ENCODE measurements around the gene ZNF653.
"Not testable (repeated sequence)": the region's sequence is repeated elsewhere in the genome, so short reads cannot be mapped to it uniquely, and the experiment has no call there.

ZNF653 gene

DNA sequence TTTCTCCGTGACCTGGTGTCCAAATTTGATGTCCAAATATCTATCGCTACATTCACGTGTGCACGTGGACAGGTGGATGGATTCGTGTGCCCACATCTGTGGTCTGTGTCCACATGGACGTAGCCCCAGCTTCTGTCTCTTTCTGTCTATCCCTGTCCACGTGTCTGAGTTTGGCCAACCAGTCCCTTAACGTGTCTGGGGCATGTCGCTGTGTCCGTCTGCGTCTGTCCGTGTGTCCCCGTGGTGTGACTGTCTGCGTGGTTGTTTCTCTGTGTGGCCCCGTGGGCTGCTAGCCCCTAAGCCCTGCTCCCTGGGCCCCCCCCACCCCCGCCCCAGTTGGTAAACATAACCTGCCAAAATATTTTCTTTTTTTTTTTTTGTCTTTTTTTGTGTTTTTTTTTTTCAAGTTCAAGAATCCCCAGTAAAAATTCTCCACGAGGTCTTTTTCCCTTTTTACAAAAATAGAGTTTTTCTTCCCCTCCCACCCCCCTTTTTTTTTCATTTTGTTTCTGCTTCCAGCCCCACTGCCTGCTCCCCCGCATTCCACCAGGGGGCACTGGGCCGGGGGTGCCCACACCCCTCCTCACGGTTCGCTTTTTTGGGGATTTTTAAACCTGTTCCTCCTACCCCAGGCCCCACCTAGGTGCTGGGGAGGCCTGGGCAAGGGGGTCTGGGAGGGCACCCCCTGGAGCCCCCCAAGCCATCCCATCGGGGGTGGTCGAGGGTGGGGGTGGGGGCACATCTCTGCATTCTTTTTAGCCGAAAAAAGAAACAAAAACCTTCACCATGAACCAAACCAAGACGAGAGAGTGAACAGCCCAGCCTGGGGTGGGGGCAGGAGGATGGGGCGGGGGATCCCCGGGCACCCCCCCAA is 51.9 kb downstream of the ZNF653 start:
- no peak for DNase-seq

DNA sequence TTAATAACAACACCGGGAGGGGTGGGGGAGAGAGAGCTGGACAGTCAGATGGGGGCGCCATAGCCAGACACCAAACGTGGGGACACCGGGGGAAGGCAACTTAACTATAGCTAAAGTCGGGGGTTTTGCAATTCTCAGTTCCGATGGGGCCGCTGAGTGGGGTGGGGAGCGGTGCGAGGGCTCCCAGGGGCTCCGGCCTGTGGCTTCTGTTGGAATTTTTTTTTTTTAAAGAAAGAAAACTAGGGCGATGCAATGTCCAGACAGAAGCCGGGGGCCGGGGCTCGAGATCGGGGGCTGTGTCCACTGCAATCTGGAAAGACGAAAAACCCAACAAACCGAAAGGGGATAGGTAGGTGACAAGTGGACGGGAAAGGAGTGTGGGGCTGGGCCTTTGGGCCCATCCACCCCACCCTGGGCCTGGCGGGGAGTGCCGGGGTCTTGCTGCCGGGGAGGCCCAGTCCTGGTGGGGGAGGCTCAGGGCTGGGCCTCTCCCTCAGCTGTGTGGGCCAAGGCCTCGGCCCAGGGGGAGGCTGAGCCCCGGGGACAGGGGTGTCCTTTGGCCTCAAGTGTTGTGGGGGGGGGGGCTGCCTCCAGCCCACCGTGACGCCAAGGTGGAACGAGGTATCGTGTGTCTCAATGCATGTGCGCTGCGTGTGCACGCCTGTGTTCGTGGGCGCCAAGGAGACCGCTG is 52.9 kb downstream of the ZNF653 start:
- DNase-seq, result no peak

DNA sequence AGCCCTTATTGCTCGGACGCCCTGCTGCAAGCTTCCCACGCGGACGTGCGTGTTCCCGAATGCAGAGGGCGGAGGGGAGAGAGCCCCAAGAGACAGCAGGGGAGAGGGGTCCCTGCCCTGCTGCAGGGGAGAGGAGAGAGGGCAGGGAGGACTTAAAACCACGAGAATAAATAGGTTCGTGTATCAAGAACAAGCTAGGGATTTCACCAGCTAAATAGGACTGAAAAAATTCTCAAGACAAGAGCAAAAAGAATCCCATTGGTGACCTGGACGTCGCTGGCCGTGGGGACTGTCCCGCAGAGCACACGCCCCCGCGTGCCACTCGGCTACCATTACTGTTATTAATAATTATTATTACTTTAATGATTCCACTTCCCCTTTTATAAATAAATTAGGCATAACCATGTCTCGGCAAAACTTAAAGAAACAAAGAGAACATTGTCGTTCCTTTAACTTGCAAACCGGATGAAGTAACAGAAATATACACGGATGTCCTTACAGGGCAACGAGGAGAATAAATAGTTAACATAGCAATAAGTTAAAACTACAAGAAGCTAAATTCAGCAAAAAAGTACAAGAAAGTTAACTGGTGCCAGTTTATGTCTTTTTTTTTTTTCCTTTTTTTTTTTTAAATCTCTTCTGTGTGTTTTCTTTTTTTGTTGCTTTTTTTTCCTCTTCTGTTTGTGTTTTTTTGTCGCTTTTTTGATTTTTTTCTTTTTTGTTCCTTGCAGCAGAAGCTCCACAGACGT is 53.6 kb downstream of the ZNF653 start:
- no peak for DNase-seq

DNA sequence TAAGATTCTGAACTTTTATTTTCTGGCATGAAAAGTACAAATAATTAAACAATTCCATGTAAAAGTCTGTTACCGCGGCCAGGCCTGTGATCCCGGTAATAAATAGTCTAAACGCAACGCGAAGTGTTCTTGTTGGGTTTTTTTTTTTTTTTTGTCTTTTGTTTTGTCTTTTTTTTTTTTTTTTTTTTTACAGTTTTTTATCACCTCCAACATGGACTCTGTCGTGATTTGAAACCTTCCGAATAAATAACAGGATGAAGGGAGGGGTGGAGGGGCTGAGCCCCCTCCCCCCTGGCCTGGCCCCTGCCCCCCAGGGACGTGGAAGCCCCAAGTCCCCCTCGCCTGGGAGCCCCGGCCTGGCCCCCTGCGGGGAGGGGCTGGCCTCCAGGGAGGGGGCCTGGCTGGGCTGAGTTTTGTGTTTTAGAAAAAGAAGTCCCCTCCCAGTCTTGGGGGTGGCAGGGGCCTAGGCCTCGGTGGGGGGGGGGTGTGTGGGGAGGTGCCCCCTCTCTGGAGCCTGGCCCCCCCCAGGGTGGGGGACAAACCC is 54.2 kb downstream of the ZNF653 start:
- DNase-seq, result no peak

DNA sequence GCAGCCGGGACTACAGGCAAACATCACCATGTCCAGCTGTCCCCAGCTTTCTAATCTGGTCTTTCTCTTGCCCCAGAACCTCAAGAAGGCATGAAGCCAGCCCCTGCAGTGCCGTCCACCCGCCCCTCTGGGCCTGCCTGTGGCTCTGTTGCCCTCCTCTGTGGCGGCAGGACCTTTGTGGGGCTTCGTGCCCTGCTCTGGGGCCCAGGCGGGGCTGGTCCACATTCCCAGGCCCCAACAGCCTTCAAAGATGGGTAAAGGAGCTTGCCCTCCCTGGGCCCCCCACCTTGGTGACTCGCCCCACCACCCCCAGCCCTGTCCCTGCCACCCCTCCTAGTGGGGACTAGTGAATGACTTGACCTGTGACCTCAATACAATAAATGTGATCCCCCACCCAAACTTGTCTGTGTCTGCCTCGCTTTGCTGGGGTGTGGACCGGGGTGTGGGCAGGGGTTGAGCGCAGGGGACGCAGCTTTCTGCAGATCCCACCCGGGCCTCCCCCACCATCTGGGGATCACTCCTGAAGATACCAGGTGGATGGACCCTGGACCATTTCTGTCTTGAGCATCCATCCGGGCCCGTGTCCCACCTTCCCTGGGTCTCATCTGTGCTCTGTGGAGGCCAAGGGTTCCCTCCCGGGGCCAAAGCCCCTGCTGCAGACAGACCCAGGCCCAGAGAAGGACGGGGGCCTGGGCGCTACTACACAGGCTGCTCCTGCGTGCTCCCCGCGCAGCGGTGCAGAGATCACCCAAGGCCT is 54.9 kb downstream of the ZNF653 start:
- no peak for DNase-seq

DNA sequence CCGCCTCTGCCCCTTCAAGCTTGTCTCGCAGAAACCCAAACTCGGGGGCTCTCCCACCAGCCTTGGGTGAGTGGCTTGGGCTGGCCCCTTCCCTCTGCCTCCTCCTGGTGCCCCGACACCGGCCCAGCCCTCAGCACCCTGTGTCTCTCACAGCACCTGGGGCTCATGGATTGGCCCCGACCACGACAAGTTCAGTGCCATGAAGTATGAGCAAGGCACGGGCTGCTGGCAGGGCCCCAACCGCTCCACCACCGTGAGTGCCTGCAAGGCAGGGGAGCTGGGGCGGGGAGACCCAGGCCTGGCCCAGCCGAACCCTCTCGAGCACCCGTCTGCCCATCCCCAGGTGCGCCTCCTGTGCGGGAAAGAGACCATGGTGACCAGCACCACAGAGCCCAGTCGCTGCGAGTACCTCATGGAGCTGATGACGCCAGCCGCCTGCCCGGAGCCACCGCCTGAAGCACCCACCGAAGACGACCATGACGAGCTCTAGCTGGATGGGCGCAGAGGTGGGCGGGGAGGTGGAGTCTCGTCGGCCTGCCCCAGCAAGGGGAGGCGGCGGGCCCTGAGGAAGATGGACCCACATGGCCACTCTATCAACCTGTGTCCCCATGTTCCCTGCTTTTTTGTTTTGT is 56.6 kb downstream of the ZNF653 start:
- DNase-seq, result no peak

DNA sequence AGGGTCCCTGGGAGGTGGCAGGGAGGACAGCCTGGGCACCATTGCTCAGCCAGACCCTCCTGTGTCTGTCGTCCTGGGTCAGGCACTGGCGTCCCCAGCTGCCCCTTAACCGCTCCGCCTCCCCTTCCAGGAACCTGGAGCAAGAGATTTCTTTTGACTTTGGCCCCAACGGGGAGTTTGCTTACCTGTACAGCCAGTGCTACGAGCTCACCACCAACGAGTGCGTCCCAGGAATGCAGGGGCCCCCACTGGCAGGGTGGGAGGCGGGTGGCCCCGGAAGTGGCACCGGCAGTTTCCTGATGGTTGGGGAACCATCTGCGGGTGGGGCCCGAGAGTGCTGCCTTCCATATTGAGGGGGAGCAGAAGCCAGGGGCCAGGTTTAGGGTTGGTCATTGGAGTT is 57.2 kb downstream of the ZNF653 start:
- no peak for DNase-seq

DNA sequence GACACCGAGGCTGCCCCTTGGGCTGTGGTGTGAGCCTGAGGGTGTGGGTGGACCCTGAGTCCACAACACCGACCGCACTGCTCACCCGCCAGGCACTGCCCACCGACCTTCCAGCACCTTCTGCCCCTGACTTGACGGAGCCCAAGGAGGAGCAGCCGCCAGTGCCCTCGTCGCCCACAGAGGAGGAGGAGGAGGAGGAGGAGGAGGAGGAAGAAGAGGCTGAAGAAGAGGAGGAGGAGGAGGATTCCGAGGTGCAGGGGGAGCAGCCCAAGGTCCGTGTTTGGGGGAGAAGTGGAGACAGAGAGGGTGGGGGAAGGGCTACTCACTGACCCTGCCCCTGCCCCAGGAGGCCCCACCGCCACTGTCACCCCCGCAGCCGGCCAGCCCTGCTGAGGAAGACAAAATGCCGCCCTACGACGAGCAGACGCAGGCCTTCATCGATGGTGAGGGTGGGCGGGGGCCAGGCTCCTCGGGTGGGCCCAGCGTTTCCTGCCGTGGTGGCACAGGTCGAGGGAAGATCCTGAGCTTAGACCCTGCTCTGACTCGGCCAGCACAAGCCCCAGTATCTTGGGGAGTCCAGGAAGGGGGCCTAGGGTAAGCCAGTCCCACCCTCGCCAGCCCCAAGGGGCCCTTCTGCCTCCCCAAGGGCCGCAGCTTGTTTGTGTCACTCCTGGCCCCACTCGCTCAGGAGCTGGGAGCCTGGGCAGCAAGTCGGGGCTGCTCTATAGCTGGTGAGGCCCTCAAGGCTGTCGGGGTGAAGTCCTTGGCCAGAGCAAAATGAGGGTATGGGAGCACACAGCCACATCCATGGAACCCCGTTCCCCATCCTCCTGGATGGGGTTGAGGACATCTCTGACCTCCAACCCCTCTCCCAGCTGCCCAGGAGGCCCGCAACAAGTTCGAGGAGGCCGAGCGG is 58.0 kb downstream of the ZNF653 start:
- no peak for DNase-seq

DNA sequence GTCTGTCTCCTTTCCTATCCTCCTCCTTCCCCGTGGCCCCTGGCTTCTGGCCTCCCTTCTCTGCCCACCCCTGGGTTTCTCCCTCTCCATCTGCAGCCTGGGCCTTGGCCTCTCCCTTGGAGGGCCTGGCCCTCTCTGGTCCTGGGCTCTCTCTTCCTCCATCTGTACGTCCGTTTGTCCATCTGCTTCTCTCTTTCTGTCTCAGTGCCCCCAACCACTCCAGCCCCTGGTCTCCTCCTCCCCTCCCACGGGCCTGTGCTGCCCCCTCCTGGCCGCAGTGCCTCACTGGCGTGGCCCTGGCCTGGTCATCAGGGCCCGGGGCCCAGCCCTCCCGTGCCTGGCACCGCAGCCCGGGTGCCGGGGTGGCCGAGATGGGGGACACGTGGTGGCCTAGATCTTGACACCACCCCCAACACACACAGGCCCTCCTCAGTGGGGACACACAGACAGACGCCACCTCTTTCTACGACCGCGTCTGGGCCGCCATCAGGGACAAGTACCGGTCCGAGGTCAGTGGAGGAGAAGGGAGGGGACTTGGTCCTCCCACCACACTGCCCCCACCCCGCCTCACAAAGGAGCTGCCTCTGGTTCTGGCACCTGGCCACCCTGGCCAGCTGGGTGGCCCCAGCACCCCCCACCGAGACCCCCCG is 58.9 kb downstream of the ZNF653 start:
- peak in 1 of 2 experiments; percentile 54 for DNase-seq

DNA sequence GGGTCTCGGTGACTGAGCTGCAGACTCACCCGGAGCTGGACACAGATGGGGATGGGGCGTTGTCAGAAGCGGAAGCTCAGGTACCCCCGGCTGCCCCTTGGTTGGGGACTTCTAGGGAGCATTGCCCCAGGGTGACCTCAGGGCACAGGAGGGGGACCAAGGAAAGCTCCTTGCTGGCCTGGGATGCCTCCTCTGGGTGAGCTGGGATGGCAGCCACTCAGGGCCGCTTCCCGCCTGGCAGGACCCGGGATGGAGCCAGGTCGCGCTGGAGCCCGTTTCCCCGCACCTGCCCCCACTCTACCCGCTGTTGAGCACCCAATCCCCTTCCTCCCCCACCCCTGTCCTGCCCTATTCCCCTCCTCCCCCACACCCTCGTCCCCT is 59.4 kb downstream of the ZNF653 start:
- no peak for DNase-seq

DNA sequence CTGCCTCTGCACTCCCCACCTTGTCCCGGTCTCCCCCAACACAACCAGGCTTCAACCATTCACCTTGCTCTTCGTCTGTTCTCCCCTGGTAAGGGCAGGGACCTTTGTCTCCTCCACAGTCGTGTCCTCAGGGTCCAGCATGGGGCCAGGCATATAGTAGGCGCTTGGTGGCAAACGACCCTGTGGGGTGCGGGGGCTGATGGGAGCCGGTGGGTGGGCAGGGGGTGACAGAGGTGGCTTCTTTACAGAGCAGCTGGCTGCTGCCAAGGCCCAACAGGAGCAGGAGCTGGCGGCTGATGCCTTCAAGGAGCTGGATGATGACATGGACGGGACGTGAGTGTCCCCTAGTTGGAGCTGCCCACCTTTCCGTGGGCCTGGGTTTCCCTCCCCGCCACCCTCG is 60.5 kb downstream of the ZNF653 start:
- DNase-seq, result no peak

DNA sequence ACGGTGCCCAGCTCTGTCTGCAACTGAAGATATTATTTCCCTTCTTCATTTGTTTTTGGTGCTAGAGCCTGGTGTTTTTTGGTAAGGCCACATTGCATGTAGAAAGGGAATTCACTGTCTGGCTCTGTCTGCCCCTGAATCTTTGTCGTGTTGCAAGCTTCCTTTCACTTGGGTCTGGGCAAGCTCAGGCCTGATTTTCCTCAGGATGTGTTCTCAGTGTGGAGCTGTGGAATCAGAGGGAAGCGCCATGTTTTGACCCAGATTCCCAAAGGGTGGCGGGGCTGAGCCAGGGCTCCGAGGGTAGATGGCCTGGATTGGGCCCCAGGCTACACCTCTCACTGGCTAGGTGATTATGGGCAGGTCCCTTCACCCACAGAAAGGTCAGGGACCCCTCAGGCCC is 61.6 kb downstream of the ZNF653 start:
- DNase-seq, result no peak

DNA sequence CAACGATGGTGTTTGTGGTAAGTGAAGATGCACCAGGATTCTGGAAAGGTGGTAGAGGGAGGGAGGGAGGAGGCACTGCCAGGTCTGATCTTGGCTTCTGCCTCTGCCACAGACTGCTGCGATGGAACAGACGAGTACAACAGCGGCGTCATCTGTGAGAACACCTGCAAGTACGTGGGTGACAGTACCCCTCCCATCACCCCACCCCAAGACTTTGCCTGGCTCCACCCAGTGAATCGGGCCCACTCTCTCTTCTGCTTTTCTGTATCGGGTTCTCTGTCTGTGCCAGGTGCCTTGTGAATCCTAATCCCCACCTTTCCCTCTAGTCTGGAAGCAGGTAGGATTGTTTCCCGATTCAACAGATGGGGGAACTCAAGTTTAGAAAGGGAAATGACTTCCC is 67.7 kb downstream of the ZNF653 start:
- no peak for DNase-seq

DNA sequence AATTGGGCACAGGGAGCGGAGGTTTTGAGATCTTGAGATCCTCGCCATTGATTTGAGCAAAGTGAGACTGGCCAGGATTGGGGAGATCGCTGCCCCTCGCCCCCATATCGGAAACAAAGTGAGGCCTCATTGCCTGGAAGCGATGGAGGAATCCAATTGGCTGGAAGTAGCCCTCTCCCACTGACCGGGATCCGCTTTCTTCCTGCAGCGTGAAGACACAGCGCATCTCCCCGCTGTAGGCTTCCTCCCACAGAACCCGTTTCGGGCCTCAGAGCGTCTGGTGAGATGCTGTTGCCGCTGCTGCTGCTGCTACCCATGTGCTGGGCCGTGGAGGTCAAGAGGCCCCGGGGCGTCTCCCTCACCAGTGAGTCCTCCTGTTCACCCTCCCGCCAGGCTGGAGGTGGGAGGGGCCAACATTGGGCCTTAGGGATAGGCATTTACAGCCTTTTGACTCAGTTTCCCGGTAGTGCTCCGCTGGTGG is 69.8 kb downstream of the ZNF653 start:
- DNase-seq, result no peak

DNA sequence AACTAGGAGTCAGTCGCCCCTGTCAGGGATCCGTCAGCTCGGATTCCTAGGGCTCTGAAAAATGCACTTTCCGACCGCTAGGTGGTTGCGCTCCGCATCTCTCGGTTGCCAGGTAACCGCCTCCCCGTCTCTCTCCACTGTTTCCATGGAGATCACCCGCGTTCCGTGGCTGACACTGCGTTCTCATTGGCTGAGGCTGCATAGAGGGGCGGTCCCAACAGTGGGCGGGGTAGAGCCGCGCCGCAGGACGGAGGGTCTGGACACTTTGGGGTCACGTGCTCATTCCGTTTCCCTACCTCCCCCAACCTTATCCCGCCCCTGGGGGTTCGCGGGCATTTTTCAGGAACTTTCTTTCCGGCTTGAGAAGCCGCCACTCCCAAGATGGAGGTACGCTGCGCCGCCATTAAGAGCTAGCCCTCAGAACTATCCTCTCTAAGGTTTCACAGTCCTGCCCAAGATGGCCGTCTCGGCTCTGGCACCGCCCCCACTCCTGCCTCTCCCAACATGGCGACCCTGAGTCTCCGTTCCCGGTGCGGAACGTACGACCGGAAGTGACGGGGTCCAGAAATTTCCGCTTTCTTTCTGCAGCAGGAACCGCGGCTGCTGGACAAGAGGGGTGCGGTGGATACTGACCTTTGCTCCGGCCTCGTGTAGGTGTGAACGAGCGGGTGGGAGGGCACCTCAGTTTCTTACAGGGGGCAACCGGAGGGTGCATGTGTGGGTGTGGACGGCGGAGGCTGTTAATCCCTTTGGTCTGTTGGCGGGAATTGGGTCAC is 70.4 kb downstream of the ZNF653 start, which contains the start of the genes ODAD3 and PRKCSH:
Gene ODAD3 (minus strand): TSS at position 65 of the 776 bp plus-strand sequence. CDS start 105 bp downstream, outside the sequence.
Gene PRKCSH (plus strand): TSS at position 579 of the 776 bp plus-strand sequence. CDS start 483 bp downstream, outside the sequence.
- peak; percentile 98 for DNase-seq

DNA sequence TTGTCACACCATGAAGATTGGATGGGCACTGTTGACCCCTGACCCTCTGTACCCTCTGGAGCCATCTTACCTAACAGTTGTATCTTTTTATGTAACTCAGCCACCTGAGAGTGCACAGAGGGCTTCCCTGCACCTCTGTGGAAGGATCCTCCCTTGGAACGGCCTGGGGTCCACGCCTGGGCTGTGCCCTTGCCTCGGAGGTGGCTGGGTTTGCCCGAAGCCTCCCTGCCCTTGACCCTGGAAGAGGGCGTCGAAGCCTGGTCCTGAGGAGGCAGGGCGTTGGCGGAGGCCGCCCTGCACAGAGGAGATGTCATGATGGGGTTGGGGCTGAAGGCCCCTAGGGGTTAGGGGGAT is 71.0 kb downstream of the ZNF653 start:
- DNase-seq, result no peak

DNA sequence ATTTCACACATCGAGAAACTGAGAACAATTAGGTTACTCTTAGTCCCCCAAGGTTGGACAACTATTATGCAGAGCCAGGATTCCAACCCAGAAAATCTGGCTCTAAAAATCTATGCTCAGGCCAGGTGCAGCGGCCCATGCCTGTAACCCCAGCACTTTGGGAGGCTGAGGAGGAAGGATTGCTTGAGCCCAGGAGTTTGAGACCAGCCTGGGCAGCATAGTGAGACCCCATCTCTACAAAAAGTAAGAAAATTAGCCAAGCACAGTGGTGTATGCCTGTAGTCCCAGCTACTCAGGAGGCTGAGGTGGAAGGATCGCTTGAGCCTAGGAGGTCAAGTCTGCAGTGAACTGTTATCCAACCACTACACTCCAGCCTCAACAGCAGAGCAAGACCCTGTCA is 72.1 kb downstream of the ZNF653 start:
- not testable (repeated sequence) for DNase-seq

Data from NCI-H526 (cell line).